T-helper 2 cell treated with Interferon-gamma antibody and Interleukin-4, amounts not matched to agents 100 ng/mL and 5 ng/mL, for 36 hours (primary cell): Measurements from ENCODE around the gene ALDH1A2. TPM values are rescaled to one million over a fixed set of nuclear protein-coding genes. Genes with fewer than 3 reads are reported as not detected.
"Not testable (repeated sequence)": the region's sequence is repeated elsewhere in the genome, so short reads cannot be mapped to it uniquely, and the experiment has no call there.

Experiments
- intact Hi-C: fragments of 100-400 bp; cut with micrococcal nuclease; formaldehyde crosslinking; loops from one replicate; pipeline ENCODE4 v1.15.1; 2023
- total RNA-seq: library from RNA; stranded (reverse); gene quantifications from 2 replicates; pipeline ENCODE4 v1.2.3, GENCODE V29; 2022

ALDH1A2 gene
- total RNA-seq, result 0.32 TPM in 1 of 2 replicates, not detected in the other

GRCh38 chr15:58065445-58066041, at the start of gene ALDH1A2:
TSS of gene ALDH1A2 (minus strand) at chr15:58065711. CDS start at chr15:58065650, 61 bp downstream.
- intact Hi-C loops, result no loop called here

- intact Hi-C loops, result no loop called here
Observed at GRCh38 chr15:58114812-58115211, 49.3 kb upstream of the ALDH1A2 start.

- intact Hi-C loops, result no loop called here
Observed at GRCh38 chr15:58114388-58114787, 48.9 kb upstream of the ALDH1A2 start.

GRCh38 chr15:58113358-58113757, 47.8 kb upstream of the ALDH1A2 start:
- intact Hi-C loops, result not testable (repeated sequence)

- intact Hi-C loops, result no loop called here
Observed at GRCh38 chr15:58111718-58112104, 46.2 kb upstream of the ALDH1A2 start.

- intact Hi-C loops, result no loop called here
Observed at GRCh38 chr15:58110999-58111717, 45.6 kb upstream of the ALDH1A2 start.

- intact Hi-C loops, result no loop called here
Observed at GRCh38 chr15:58109419-58109818, 43.9 kb upstream of the ALDH1A2 start.

GRCh38 chr15:58108117-58108516, 42.6 kb upstream of the ALDH1A2 start:
- intact Hi-C loops, result no loop called here

- intact Hi-C loops, result no loop called here
Observed at GRCh38 chr15:58103482-58103881, 38.0 kb upstream of the ALDH1A2 start.

GRCh38 chr15:58096529-58097084, 31.1 kb upstream of the ALDH1A2 start:
- intact Hi-C loops, result no loop called here

- intact Hi-C loops, result no loop called here
Observed at GRCh38 chr15:58095415-58095814, 29.9 kb upstream of the ALDH1A2 start.

GRCh38 chr15:58087871-58088270, 22.4 kb upstream of the ALDH1A2 start:
- intact Hi-C loops, result no loop called here

GRCh38 chr15:58086491-58086890, 21.0 kb upstream of the ALDH1A2 start:
- intact Hi-C loops, result no loop called here

- intact Hi-C loops, result no loop called here
Observed at GRCh38 chr15:58083526-58083925, 18.0 kb upstream of the ALDH1A2 start.

- intact Hi-C loops, result no loop called here
Observed at GRCh38 chr15:58081891-58082290, 16.4 kb upstream of the ALDH1A2 start.

- intact Hi-C loops, result no loop called here
Observed at GRCh38 chr15:58081456-58081855, 15.9 kb upstream of the ALDH1A2 start.

- intact Hi-C loops, result not testable (repeated sequence)
Observed at GRCh38 chr15:58080959-58081358, 15.4 kb upstream of the ALDH1A2 start.

GRCh38 chr15:58080398-58080797, 14.9 kb upstream of the ALDH1A2 start:
- intact Hi-C loops, result no loop called here

- intact Hi-C loops, result loop anchor here (5.0 kb wide), 1 partner anchor 104 kb away; no protein-coding TSS in a partner anchor
Observed at GRCh38 chr15:58078591-58078990, 13.1 kb upstream of the ALDH1A2 start.

- intact Hi-C loops, result loop anchor here (5.0 kb wide), 1 partner anchor 105 kb away; no protein-coding TSS in a partner anchor
Observed at GRCh38 chr15:58077427-58077826, 11.9 kb upstream of the ALDH1A2 start.

GRCh38 chr15:58074452-58074851, 8.9 kb upstream of the ALDH1A2 start:
- intact Hi-C loops, result no loop called here

GRCh38 chr15:58070801-58071418, 5.4 kb upstream of the ALDH1A2 start:
- intact Hi-C loops, result loop anchor here (1.0 to 2.0 kb wide), 2 partner anchors 205 to 510 kb away; no protein-coding TSS in a partner anchor
